Natural killer cell (primary cell): ENCODE data around the gene ZNF507. TPM values are rescaled to one million over a fixed set of nuclear protein-coding genes. Genes with fewer than 3 reads are reported as not detected.

Experiments
- ATAC-seq, 3 donors: fragments of 150-1000 bp in 2 of 3; fragments of 200-7000 bp in 1 of 3; cut with Tn5 transposase; 1 replicate in 1 of 3; 2 replicates in 2 of 3; pipeline ENCODE4 v1.10.0; 2021; ENCODE audit warnings: mild to moderate bottlenecking in 2 of 3, moderate library complexity in 2 of 3
- DNase-seq, 2 donors: peaks; one replicate each; pipeline versions ENCODE4 v3.0.0 to v3.0.0-alpha.2; 2013 to 2021; ENCODE audit warnings: mixed read lengths in 1 of 2
- H3K27ac ChIP-seq: one replicate; pipeline ENCODE4 v1.5.1; 2013; ENCODE audit warnings: mild to moderate bottlenecking, low read length
- H3K27me3 ChIP-seq: one replicate; pipeline ENCODE4 v1.6.1; 2013; ENCODE audit warnings: low read length; ENCODE audit not compliant: control insufficient read depth, insufficient read depth
- H3K36me3 ChIP-seq: one replicate; pipeline ENCODE4 v1.6.1; 2013; ENCODE audit warnings: low read length; ENCODE audit not compliant: control insufficient read depth, insufficient read depth
- H3K4me1 ChIP-seq: one replicate; pipeline ENCODE4 v1.6.1; 2013; ENCODE audit warnings: low read length; ENCODE audit not compliant: control insufficient read depth, insufficient read depth
- H3K4me3 ChIP-seq: one replicate; pipeline ENCODE4 v1.5.1; 2013; ENCODE audit warnings: low read length
- H3K9me3 ChIP-seq: one replicate; pipeline ENCODE4 v1.6.1; 2013; ENCODE audit warnings: low read length; ENCODE audit not compliant: control insufficient read depth, insufficient read depth
- H3K27ac Mint-ChIP-seq, 2 donors: one replicate each; pipeline ENCODE4 v1.8.0; 2022; ENCODE audit warnings: mild to moderate bottlenecking in 2 of 2, mixed read lengths in 2 of 2, moderate library complexity in 1 of 2
- H3K27me3 Mint-ChIP-seq, 2 donors: one replicate each; pipeline ENCODE4 v1.8.0; 2022; ENCODE audit warnings: low read depth in 2 of 2, mixed read lengths in 2 of 2
- H3K36me3 Mint-ChIP-seq: one replicate; pipeline ENCODE4 v1.8.0; 2022; ENCODE audit warnings: mixed read lengths
- H3K4me1 Mint-ChIP-seq, 2 donors: one replicate each; pipeline ENCODE4 v1.8.0; 2022; ENCODE audit warnings: mixed read lengths in 2 of 2
- H3K4me3 Mint-ChIP-seq: one replicate; pipeline ENCODE4 v1.8.0; 2022; ENCODE audit warnings: mild to moderate bottlenecking, moderate library complexity, mixed read lengths
- H3K9me3 Mint-ChIP-seq, 2 donors: one replicate each; pipeline ENCODE4 v1.8.0; 2022; ENCODE audit warnings: mixed read lengths in 2 of 2
- CTCF ChIP-seq: fragments of 200-600 bp; IDR thresholded peaks from one replicate; pipeline ENCODE4 v1.8.0; 2022; ENCODE audit warnings: antibody characterized with exemption
- WGBS: methylation state at CpG from one replicate; pipeline ENCODE4 v1.1.7; 2013; ENCODE audit warnings: missing lambda C conversion rate; ENCODE audit not compliant: insufficient coverage; 5-methylcytosine and 5-hydroxymethylcytosine counted together
- intact Hi-C: fragments of 100-400 bp; cut with micrococcal nuclease; formaldehyde crosslinking; loops from one replicate; pipeline ENCODE4 v1.14.2; 2022
- total RNA-seq, 4 donors: library from RNA; stranded (reverse); fragments of 120-200 nt in 1 of 4; gene quantifications; one replicate each; pipeline versions ENCODE4 v1.2.3 to v1.2.4, GENCODE V29; 2013 to 2022

ZNF507 gene
- total RNA-seq, 3 donors from 2014 or later (not counting 1 experiment from before 2014, with no cell fraction given): 27.9 to 34.6 (median 29.1) TPM

GRCh38 chr19:32303193-32303592 lies 42.2 kb upstream of the ZNF507 start:
- Histone ChIP-seq H3K4me3 (no peak overlapping the region), H3K27ac (no peak overlapping the region), H3K36me3 (no peaks in the 10 kb centered on the region), H3K4me1 (no peaks in the 10 kb centered on the region), H3K27me3 (no peaks in the 10 kb centered on the region), H3K9me3 (no peaks in the 10 kb centered on the region)
- WGBS: no CpG with 5 or more reads among the region's 1 CpG
- peaks cover 7 to 14% of the 10 kb centered on the region in 2 donors for H3K9me3 Mint-ChIP-seq
- no peak for TF ChIP-seq CTCF
- H3K27me3 Mint-ChIP-seq: peaks cover 20 to 34% of the 10 kb centered on the region in 2 donors
- no peak overlapping the region for H3K27ac Mint-ChIP-seq
- no peak for ATAC-seq
- H3K4me1 Mint-ChIP-seq: no peaks in the 10 kb centered on the region
- intact Hi-C loops: no loop called here
- peaks cover 11% of the 10 kb centered on the region for H3K36me3 Mint-ChIP-seq
- DNase-seq: no peak
- no peak overlapping the region for H3K4me3 Mint-ChIP-seq

DNA sequence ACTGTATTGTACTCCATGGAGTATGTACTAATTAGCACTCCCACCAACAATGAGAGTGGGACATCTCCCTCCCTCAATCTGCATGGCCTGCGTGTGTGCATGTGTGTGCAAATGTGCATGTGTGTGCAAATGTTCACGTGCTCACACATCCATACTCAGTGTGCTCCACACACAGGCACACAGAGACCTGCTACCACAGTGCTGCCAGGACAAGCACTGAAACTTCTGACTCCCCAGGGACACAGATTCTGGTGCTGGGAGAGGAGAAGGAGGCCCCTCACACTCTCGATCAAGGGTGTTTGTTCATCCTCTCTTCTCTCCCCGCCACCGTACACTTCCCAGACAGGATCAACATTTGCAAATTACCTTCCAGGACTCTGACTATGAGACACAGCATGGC lies 37.8 kb upstream of the ZNF507 start:
- ATAC-seq (no peak), DNase-seq (no peak)
- WGBS: 92% methylated on average over 3 of the region's 5 CpGs
- H3K9me3 Mint-ChIP-seq: peaks cover 7 to 9% of the 10 kb centered on the region in 2 donors
- H3K4me3 ChIP-seq: no peak overlapping the region
- no peaks in the 10 kb centered on the region for H3K9me3 ChIP-seq
- no peak overlapping the region for H3K27ac ChIP-seq
- no peak overlapping the region for H3K27ac Mint-ChIP-seq
- peaks cover 26 to 31% of the 10 kb centered on the region in 2 donors for H3K27me3 Mint-ChIP-seq
- no peaks in the 10 kb centered on the region for H3K36me3 ChIP-seq
- no peak for TF ChIP-seq CTCF
- H3K4me3 Mint-ChIP-seq: no peak overlapping the region
- no peaks in the 10 kb centered on the region for H3K27me3 ChIP-seq
- no peaks in the 10 kb centered on the region for H3K4me1 Mint-ChIP-seq
- H3K4me1 ChIP-seq: no peaks in the 10 kb centered on the region
- intact Hi-C loops: no loop called here
- H3K36me3 Mint-ChIP-seq: peaks cover 11% of the 10 kb centered on the region

DNA sequence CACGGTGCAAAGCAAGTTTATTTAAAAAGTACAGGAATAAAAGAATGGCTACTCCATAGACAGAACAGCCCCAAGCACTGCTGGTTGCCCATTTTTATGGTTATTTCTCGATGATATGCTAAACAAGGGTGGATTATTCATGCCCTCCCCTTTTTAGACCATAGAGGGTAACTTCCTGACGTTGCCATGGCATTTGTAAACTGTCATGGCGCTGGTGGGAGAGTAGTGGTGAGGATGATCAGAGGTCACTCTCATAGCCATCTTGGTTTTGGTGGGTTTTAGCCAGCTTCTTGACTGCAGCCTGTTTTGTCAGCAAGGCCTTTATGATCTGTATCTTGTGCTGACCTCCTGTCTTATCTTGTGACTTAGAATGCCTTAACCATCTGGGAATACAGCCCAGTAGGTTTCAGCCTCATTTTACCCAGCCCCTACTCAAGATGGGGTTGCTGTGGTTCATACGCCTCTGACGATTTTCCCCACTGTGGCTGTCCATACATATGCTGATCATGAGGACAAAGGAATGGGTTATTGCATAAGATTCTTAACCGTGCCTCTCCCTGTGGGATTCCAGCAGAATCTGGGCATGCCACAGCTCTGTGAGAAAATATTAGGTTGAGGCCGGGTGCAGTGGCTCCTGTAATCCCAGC lies 36.9 kb upstream of the ZNF507 start:
- WGBS: 70% methylated on average over 8 of the region's 8 CpGs
- Mint-ChIP-seq H3K4me3 (no peak overlapping the region), H3K4me1 (no peaks in the 10 kb centered on the region), H3K27ac (no peak overlapping the region), H3K9me3 (peaks cover 1 to 2% of the 10 kb centered on the region in 2 donors), H3K27me3 (peaks cover 20 to 23% of the 10 kb centered on the region in 2 donors), H3K36me3 (peaks cover 3% of the 10 kb centered on the region)
- ATAC-seq (no peak), DNase-seq (no peak)
- no peaks in the 10 kb centered on the region for H3K4me1 ChIP-seq
- TF ChIP-seq CTCF: no peak
- H3K27ac ChIP-seq: no peak overlapping the region
- no peaks in the 10 kb centered on the region for H3K27me3 ChIP-seq
- no peaks in the 10 kb centered on the region for H3K36me3 ChIP-seq
- H3K9me3 ChIP-seq: no peaks in the 10 kb centered on the region
- no peak overlapping the region for H3K4me3 ChIP-seq
- intact Hi-C loops: no loop called here
